Vagina (tissue), 2 donors: Measurements from ENCODE around the gene DYSF. TPM values are rescaled to one million over a fixed set of nuclear protein-coding genes. Genes with fewer than 3 reads are reported as not detected.

Experiments used
- DNase-seq, 2 donors: peaks; one replicate each; pipeline ENCODE4 v3.0.0-alpha.2; 2017; ENCODE audit errors: extremely low spot score in 2 of 2
- H3K27ac ChIP-seq: fragments of 200-600 bp; sonication (generic); one replicate; pipeline ENCODE4 v1.5.1; 2019
- H3K27me3 ChIP-seq: fragments of 200-600 bp; sonication (generic); one replicate; pipeline ENCODE4 v1.5.1; 2019
- H3K36me3 ChIP-seq, 2 donors: fragments of 200-600 bp; sonication (generic); one replicate each; pipeline ENCODE4 v1.5.1; 2017 to 2019
- H3K4me1 ChIP-seq: fragments of 200-600 bp; sonication (generic); one replicate; pipeline ENCODE4 v1.5.1; 2019
- H3K4me3 ChIP-seq, 2 donors: fragments of 200-600 bp; sonication (generic); 1 replicate in 1 of 2; 2 replicates in 1 of 2; pipeline ENCODE4 v1.5.1; 2016 to 2019
- H3K9me3 ChIP-seq: fragments of 200-600 bp; sonication (generic); one replicate; pipeline ENCODE4 v1.5.1; 2019
- POLR2A ChIP-seq, 2 donors: fragments of 450-650 bp; IDR thresholded peaks; one replicate each; pipeline ENCODE4 v1.6.1; 2017; ENCODE audit warnings: antibody characterized with exemption in 2 of 2, mild to moderate bottlenecking in 2 of 2, moderate library complexity in 2 of 2
- POLR2AphosphoS5 ChIP-seq, 2 donors: sonication (generic); formaldehyde crosslinking; IDR thresholded peaks; one replicate each; pipeline ENCODE4 v1.9.0; 2017; ENCODE audit warnings: antibody characterized with exemption in 2 of 2, mild to moderate bottlenecking in 2 of 2, low read depth in 1 of 2; ENCODE audit not compliant: insufficient read depth in 1 of 2
- intact Hi-C: fragments of 100-400 bp; cut with DNase I; formaldehyde crosslinking; loops from one replicate; pipeline ENCODE4 v1.15.1; 2023
- total RNA-seq: library from RNA; depleted of rRNA; stranded (reverse); fragments of >200 nt; gene quantifications from one replicate; pipeline ENCODE4 v1.2.3, GENCODE V29; 2016
- TF ChIP-seq, protein P1 (sequence below), 3 experiments: fragments of 450-650 bp in 2 of 3; fragments of 200-600 bp in 1 of 3; sonication (generic) in 1 of 3; IDR thresholded peaks; one replicate each; pipeline ENCODE4 v1.5.1; 2017 to 2019; ENCODE audit warnings: antibody characterized with exemption in 3 of 3, mild to moderate bottlenecking in 2 of 3, moderate library complexity in 2 of 3

DYSF gene
- total RNA-seq, 1 donor from 2014 or later: 10.1 TPM

GRCh38 chr2:71583876-71584275, 130.5 kb downstream of the DYSF start:
- H3K27me3 ChIP-seq: no peaks in the 10 kb centered on the region
- no peak overlapping the region for H3K27ac ChIP-seq
- no peaks in the 10 kb centered on the region for H3K36me3 ChIP-seq
- TF ChIP-seq, protein P1, sequence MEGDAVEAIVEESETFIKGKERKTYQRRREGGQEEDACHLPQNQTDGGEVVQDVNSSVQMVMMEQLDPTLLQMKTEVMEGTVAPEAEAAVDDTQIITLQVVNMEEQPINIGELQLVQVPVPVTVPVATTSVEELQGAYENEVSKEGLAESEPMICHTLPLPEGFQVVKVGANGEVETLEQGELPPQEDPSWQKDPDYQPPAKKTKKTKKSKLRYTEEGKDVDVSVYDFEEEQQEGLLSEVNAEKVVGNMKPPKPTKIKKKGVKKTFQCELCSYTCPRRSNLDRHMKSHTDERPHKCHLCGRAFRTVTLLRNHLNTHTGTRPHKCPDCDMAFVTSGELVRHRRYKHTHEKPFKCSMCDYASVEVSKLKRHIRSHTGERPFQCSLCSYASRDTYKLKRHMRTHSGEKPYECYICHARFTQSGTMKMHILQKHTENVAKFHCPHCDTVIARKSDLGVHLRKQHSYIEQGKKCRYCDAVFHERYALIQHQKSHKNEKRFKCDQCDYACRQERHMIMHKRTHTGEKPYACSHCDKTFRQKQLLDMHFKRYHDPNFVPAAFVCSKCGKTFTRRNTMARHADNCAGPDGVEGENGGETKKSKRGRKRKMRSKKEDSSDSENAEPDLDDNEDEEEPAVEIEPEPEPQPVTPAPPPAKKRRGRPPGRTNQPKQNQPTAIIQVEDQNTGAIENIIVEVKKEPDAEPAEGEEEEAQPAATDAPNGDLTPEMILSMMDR (IDR thresholded peaks at IDR 0.05): no peak
- no peak for DNase-seq
- H3K4me1 ChIP-seq: no peaks in the 10 kb centered on the region
- no peaks in the 10 kb centered on the region for H3K9me3 ChIP-seq
- intact Hi-C loops: no loop called here
- H3K4me3 ChIP-seq: no peak overlapping the region

GRCh38 chr2:71586471-71586870, 133.1 kb downstream of the DYSF start:
- H3K4me3 ChIP-seq: no peak overlapping the region
- no peak for DNase-seq
- H3K9me3 ChIP-seq: no peaks in the 10 kb centered on the region
- TF ChIP-seq POLR2A (IDR thresholded peaks at IDR 0.05) (no peak), POLR2AphosphoS5 (IDR thresholded peaks at IDR 0.05; ENCODE audit: insufficient read depth in 1 of 2, low read depth in 1 of 2) (no peak)
- TF ChIP-seq, protein P1 (IDR thresholded peaks at IDR 0.05): no peak
- intact Hi-C loops: no loop called here
- H3K36me3 ChIP-seq: no peaks in the 10 kb centered on the region
- no peak overlapping the region for H3K27ac ChIP-seq
- H3K4me1 ChIP-seq: no peaks in the 10 kb centered on the region
- H3K27me3 ChIP-seq: no peaks in the 10 kb centered on the region

DNA sequence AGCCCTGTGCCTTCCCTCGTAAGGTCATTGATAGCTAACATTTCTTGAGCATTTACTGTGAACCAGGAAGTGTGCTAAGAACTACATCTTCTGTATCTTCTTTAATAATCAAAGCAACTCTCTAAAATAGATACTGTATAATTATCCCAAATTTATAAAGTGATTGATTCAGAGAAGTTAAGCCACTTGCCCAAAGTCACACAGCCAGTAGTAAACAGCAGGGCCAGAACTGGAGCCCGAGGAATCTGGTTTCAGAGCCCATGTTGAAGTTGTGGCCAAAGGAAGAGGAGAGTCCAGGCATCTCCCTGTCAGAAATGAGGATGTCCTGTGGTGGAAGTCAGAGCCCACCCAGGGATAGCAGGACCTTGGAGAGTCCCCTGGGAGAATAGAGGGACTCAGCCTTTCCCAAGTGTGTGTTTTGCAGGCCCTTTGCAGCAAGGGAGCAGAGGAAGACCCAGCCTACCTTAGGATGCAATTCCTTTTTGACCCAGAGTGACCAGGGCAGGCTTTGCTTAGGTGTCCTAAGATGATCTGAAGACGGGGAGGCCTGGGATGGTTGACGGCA, 134.2 kb downstream of the DYSF start:
- Histone ChIP-seq H3K27me3 (no peaks in the 10 kb centered on the region), H3K27ac (no peak overlapping the region), H3K9me3 (no peaks in the 10 kb centered on the region), H3K4me3 (no peak overlapping the region), H3K36me3 (no peaks in the 10 kb centered on the region), H3K4me1 (no peaks in the 10 kb centered on the region)
- intact Hi-C loops: no loop called here
- TF ChIP-seq, protein P1 (IDR thresholded peaks at IDR 0.05): no peak
- no peak for TF ChIP-seq POLR2AphosphoS5 (IDR thresholded peaks at IDR 0.05; ENCODE audit: insufficient read depth in 1 of 2, low read depth in 1 of 2)
- TF ChIP-seq POLR2A (IDR thresholded peaks at IDR 0.05): no peak
- DNase-seq: no peak

- TF ChIP-seq POLR2A (IDR thresholded peaks at IDR 0.05): no peak
- TF ChIP-seq, protein P1 (IDR thresholded peaks at IDR 0.05): no peak
- TF ChIP-seq POLR2AphosphoS5 (IDR thresholded peaks at IDR 0.05; ENCODE audit: insufficient read depth in 1 of 2, low read depth in 1 of 2): no peak
- H3K36me3 ChIP-seq: no peaks in the 10 kb centered on the region
These were observed 135.3 kb downstream of the DYSF start for GRCh38 chr2:71588497-71589170.

GRCh38 chr2:71589763-71590162, 136.4 kb downstream of the DYSF start:
- no peak for DNase-seq
- H3K27ac ChIP-seq: no peak overlapping the region
- no peak for TF ChIP-seq POLR2A (IDR thresholded peaks at IDR 0.05)
- TF ChIP-seq, protein P1 (IDR thresholded peaks at IDR 0.05): no peak
- no peak for TF ChIP-seq POLR2AphosphoS5 (IDR thresholded peaks at IDR 0.05; ENCODE audit: insufficient read depth in 1 of 2, low read depth in 1 of 2)
- H3K4me1 ChIP-seq: no peaks in the 10 kb centered on the region
- no peaks in the 10 kb centered on the region for H3K9me3 ChIP-seq
- H3K27me3 ChIP-seq: no peaks in the 10 kb centered on the region
- H3K4me3 ChIP-seq: no peak overlapping the region
- intact Hi-C loops: no loop called here
- no peaks in the 10 kb centered on the region for H3K36me3 ChIP-seq

More at GRCh38 chr2:71588497-71589170, 135.3 kb downstream of the DYSF start:
- intact Hi-C loops: no loop called here
- H3K27ac ChIP-seq: no peak overlapping the region
- DNase-seq: no peak
- H3K4me1 ChIP-seq: no peaks in the 10 kb centered on the region
- no peaks in the 10 kb centered on the region for H3K27me3 ChIP-seq
- no peaks in the 10 kb centered on the region for H3K9me3 ChIP-seq
- H3K4me3 ChIP-seq: no peak overlapping the region
